Stimulated activated CD4-positive, alpha-beta T cell treated with anti-CD3 and anti-CD28 coated beads, TNF-alpha, amount 100 ng/mL, for 4 hours (primary cell): ENCODE measurements around the gene PPP2R2C.

Experiments
- DNase-seq, 3 experiments: peaks; one replicate each; pipeline ENCODE4 v3.0.0-alpha.2; 2020; ENCODE audit warnings: low read depth in 3 of 3

The PPP2R2C gene

DNA sequence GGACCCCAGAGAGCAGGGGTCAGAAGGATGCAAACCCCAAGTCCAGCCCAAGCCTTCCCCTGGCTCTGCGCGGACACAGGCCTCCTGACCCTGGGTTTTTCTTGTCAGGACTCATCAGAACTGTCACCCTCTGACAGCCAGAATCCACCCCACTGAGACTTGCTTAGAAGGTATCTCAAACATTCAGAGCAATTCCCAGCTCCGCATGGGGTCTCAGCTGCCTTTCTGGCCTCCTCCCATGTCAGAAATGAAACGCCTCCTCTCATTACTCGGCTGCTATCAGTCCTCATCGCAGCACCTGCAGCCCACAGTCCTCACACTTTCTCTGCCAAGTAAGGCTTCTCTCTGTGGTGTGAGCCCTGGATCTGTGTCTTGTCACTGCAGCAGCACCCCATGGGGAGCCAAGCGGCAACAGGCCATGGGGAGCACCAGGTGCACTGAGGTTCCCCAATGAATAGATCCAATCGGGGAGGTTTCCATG is 105.0 kb downstream of the PPP2R2C start:
- no peak for DNase-seq

DNA sequence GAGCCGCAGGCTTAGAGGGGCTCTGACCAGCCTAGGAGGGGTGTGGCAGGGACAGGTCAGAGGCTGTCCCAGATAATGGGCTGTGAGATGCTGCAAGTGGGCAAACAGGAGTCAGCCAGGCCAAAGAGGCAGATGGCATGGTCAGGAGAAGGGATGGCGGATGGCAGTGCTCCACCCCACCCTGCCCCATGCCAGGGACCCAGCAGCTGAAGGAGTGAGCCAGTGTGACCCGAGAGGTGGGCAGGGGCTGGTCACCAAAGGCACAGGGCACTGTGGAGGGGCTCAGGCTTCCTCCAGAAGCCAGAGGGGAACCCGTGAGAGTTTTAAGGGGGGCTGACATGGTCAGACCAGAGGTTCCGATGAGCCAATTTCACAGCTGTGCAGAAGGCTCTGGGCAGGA is 105.8 kb downstream of the PPP2R2C start:
- DNase-seq, result no peak

DNA sequence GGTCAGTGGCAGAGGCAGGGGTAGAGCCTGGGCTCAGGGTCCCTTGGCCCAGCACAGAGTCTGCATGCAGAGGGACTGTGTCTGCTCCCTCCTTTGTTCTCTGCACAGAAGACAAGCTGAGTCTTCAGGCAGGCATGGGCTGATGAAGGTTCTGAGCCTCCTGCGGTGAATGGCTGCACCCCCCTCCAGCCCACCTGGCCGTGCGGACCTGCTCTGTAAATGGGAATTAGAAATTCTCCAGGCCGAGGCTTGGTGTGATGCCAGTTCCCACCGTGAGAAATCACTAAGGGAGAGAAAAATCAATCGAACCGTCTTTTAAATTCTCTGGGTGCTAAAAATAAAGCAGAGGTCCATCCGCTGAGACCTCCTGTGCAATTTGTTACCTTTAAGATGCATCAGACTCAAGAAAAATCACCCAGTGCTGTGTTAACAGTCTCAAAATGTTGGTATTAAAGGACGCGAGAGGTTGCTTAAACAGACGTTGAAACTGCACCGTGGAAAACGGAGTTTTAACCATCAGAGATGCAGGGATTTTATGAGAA is 106.8 kb downstream of the PPP2R2C start:
- DNase-seq, result no peak

DNA sequence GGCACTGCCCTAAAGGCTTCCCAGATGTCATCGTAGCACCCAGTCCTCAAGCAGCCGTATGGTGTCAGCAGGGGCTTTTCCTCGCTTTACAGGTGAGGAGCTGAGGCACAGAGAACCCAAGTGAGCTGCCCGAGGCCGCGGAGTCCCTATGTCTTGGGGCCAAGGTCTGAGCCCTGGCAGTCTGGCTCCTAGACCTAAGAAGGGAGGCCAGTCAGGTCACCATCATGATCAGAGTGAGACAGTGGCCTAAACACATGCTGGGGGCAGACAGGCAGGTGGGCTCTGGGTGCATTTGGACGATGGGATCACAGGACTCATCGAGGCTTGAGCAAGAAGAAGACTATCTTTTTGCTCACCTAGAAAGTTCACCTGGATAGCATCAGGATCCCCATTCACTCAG is 107.8 kb downstream of the PPP2R2C start:
- DNase-seq, result no peak

DNA sequence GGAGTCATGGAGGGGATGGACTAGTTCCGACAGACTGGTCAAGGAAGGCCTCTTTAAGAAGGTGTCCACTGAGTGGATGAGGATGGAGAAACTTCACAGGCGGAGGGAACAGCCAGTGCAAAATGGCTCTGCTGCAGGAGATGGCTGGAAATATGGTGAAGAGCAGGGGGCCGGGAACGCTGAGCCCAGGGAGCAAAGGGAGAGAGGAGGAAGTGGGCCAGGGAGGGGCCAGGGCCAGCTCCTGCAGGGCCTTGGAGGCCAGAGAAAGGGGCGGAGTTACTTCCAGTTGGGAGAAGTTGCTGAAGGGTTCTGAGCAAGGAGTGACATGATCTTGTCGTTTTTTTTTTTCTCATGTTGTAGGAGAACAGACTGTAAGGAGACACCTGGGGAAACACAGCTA is 108.3 kb downstream of the PPP2R2C start:
- DNase-seq, result no peak

DNA sequence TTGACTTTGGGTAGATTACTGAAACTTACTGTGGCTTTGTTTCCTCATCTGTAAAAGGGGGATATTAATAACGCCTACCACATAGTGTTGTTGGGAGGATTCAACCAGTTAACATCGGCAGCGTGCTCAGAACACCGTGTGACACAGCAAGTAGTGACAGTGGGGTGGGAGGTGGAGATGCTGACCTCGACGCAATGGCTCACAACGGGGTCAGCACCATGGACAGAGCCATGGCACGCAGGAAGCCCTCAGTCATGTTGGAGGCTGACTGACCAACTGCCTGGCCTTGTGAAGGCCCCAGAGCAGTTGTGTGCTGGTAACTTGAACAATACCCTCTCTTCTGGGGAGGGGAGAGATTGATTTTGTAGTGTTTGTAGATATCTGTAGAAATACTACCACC is 109.5 kb downstream of the PPP2R2C start:
- DNase-seq, result no peak

DNA sequence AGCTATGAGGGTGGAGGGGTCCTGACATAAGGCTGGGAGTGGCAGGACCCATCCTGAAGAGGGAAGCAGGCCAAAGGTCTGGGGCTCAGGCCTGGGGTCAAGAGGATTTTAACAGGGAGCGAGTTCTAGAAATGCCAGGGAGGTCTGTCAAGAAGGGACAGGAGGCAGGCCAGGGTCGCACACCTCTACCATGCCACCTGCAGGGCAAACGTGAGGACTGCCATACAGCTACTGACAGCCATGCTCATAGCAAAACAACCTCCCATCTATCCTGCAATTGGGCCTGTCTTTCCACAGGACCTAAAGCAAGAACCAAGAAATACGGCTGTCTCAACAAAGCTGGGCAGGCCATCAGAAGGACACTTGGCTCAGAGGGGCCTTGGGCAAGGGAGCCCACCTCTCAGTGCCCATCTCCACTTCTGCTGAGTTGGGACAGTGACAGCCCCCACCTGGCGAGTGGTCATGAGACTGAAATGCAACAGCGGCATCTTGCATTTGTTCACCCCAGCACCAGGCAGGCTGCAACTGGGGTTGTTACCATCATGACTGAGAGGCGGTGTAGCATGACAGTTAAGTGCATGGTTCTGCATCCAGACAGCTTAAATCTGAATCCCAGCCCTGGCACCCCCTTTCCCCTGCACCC is 110.0 kb downstream of the PPP2R2C start:
- DNase-seq, result no peak

DNA sequence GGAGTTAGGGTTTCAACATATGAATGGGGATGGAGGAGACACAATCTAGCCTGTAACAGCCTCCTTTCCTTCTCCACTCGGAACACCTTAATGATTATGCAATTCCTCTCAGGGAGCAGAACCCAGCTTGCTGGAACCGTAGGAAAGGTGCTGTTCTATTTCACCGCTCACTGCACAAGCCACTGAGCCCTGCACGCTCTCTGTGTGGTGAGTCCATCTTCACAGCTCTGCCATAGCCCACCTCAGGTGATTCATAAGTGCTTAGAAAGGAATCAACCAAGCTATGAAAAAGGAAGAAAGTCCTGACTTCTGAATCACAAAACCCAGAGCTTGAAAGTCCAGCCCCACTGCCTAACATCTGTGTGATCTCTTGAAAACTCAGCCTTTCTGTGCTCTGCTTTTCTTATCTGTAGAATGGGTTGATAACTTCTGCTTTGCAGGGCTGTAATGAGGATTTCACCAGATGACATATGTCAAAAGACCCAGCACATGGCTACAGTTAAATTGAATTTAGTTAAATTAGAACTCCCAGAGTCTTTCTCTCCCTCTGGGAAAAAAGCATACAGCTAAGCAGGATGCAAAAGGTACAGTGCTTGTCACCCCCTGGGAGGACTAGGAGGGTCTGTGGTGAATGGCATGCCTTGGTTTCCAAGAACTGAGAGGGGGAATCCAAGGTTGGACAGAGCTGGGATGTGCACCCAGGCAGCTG is 111.2 kb downstream of the PPP2R2C start:
- no peak for DNase-seq

DNA sequence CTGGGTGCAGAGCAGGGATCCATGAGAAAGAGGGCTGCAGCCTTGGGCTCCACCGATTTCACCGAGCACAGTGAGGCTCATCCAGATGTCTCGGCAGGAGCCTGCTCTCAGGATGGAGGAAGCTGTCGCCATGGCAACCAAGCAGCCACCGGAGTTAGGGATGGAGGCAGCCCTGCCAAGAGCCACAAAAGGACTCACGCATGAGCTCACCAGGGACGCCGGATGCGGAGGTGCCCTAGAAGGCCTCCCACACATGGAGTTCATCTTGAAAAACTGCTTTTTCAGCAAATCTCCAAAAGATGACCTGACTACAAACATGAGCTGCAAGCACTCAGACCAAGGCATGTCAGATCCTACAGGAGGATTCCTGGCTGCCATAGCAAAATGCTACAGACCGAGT is 112.0 kb downstream of the PPP2R2C start:
- no peak for DNase-seq

DNA sequence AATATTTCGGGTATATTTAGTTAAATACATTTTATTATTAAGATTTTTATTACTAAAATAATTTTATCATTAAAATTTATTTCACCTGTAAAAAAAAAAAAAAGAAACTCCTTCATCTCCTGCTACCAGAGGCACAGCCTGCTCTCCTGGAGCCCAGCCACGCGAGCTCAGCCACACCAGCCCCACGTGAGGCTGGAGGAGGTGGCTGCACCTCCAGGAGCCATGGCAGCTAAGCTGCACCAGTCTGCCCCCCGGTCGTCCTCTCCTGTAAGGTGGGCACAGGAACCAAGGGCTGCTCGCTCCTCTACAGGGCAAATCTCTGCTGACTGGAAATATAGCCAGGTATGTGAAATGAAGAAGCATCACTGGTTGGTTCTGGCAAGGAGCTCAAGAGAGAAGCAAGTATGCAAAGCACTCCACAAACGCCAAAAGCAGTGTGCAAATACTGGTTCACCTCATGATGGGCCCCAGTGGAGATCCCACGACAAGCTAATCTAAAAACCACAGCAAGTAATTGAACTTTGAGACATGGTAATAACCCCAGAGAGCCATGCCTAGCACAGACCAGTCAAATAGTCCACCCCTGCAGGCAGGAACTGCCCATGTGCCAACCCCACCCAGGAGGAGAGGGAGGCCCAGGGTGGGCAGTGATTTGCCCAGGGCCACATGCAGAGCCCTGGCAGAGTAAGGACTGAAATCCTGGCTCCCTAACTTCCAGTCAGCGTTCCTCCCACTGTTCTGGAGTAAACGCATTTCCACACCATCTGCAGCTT is 112.7 kb downstream of the PPP2R2C start:
- no peak for DNase-seq

DNA sequence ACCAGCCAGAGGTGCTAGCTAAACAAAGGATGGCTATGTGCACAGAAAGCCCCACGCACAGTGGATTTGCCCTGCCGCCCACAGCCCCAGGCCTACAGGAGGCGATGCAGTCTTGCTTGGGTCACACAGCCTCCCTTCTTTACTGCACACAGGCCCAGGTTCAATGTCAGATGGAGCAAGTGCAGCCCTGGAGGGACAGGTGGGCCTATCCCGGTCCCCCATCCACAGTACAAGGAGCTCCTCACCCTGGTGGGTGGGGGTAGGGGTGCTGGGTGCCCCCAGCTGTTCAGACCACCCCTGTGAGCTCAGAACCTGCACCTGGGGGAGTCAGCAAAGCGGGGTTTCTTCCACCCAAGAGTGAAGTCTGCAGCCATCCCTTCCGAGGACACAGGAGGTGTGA is 114.9 kb downstream of the PPP2R2C start:
- no peak for DNase-seq

DNA sequence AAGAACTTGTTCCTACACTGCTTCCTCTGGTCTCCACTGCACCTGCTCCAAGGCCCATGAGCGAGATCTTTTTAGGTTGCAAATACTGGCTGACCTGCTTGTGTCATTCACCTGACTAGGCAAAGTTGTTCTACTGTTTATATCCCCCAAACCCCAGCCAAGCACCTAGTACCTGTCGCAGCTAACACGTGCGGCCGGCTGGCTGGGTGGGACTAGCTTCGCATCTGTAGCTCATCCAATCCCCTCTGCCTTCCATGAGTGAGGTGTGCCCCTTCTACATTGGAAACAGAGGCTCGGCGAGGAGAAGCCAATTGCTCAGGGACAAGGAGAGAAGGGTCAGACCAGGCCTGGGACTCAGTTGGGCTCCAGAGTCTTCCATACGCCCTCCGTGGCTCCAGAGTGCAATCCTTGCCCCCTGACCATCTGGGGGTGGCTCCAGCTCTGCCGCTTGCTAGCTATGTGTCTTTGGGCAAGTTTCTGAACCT is 116.3 kb downstream of the PPP2R2C start:
- DNase-seq, result no peak

DNA sequence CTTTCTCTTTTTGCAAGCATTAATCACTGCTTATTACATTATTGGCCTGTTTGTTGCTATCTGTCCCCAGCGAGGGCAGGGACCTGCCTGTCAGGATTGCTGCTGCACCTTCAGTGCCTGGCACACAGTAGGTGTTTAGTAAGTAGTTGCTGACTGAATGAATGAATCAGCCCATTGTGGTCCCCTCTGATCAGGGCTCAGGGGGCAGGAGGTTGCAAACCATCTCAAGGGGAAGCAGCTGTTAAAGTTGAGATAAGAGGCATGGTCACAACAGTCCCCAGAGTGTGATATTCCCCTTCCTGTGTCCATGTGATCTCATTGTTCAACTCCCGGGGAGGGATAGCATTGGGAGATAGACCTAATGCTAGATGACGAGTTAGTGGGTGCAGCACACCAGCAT is 117.4 kb downstream of the PPP2R2C start:
- no peak for DNase-seq

DNA sequence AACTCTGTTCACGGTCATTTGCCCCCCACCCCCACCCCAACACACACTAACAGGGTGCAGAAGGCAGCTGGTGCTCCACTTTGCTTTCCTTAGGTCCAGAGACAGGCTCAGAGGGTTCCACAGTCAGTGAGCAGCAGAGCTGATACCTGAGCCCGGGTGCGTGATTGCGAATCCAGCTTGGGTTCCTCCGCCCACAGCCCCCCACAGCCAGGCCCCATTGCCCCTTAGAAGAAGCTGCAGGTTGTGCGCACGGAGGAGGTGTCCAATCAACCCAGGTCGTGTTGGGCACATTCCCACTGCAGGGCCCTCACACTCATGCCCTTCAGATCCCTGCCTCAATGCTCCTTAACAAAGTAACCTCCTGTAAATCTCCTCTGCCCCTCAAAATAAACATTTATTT is 117.8 kb downstream of the PPP2R2C start:
- no peak for DNase-seq

DNA sequence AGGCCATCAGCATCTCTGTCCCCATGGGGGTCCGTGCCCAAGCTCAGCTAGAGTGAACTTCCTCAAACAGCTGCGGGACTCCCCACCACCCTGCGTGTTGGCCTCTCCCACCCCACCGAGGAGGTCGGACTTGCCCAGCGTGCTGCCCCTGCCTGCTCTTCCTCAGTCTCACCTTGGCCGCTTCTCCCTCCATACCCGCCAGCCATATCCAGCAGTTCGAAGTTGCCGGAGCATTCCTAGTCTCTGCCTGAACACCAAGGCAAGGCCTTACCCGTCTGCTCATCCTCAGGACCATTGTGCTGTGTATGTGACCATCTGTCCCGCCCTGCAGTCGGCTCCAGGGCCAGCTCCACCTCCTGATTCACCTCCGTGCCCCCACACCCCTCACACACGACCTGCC is 118.3 kb downstream of the PPP2R2C start:
- no peak for DNase-seq

DNA sequence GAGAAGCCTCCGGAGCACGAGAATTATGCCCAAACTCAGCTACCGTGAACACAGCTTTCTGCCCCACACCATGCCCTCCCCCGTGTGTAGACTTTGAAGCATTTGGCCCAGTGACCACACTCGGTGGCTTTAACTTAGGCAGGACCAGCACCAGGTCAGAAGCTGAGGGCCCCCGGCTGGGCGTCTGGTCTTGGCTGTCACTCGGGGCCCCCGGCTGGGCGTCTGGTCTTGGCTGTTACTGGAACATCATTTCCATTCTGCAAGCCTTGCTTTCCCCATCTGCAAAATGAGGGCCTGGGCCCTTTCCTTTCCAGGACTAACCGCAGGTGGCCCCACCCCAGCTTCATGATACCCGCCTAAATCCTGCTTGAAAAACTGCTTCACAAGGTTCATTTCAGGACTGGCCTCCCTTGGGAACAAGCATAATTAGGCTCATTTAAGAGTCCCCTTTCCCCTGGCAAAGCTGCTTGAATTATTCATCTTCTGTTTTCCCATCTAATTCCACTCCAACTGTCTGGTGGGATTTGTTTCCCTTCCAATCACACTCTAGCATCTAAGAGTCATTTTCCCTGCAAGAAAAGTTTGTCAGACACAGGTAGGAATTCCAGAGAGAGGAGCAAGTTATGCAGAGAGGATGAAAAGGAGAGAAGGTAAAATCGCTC is 120.3 kb downstream of the PPP2R2C start:
- DNase-seq, result no peak

DNA sequence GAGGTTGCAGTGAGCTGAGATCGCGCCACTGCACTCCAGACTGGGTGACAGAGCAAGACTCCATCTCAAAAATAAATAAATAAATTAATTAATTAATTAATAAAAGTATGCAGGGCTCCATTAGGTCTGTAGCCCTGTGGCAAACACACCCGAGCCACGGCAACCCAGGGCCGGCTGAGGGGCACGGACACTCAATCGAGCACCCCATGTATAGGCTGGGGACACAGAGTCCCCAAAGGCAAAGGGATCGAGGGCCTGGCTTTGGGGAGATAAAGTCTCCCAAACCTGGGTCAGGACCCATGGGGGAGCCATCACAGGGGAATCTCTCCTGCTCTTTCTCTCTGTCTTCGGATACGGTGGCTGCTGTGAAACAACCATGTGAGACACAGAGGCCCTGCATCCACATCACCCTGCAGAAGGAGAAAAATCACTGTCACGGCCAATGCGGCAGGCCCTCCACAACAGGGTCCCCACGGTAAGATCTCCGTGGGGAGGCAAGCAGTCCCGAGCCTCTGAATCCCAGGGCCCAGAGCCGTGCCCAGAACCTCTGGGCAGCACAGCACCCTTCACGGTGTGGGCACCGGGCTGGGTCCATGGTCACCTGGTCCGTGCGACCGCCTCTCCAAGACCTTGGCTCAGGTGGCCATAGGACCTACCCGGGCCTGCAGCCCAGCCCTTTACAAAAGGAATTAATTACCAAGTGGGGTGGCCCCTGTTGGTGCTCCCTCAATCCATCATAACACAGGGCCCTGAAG is 121.0 kb downstream of the PPP2R2C start:
- DNase-seq, result no peak

DNA sequence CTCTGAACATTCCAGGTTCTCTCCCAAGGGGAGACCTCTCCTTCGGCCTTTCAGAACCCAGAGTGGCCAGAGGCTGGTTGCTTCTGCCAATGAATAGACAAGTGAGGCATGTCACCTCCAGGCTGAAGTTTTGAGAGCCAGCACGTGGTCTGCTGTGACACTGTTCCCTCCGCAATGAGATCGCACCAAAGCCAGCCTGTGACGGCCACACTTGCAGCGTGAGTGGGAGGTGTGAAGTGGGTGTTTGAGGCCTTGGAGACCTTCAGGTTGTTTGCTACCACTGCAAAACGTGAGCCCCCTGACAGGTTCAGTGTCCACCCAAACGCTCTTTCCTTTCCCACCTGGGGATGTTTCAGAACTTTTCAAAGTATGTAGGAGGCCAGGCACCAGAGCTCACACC is 121.8 kb downstream of the PPP2R2C start:
- no peak for DNase-seq

DNA sequence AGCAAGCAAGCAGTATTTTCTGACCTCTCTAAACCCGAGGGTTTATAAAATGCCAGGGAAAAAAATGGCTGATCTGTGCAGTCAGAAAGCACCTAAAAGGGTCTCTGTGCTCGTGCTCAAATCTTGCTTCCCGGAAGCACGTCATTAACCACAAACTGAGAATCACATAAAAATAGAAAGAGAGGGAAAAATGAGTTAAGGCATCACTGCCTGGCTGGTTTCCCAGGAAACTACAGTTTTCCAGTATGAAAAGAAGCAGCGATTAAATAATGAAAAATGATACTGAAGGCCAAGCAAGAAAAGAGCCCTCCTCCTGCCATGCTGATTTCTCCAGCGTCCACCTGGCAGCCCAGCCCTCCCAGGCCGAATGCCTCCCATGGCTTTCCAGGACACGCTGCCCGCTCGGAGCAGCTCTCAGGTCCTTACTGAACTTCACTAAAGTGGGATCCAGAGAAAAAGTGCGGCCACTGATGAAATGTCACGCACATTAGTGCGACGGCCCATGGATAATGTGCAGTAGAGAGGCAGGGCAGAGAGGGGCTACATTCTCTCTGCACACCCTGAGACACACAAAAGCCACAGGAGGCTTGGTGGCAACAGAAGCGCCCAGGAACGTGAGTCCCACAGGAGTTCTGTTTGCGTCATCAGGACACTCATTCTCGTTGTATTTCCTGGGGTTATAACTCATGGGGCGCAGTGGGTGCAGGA is 122.4 kb downstream of the PPP2R2C start:
- no peak for DNase-seq

DNA sequence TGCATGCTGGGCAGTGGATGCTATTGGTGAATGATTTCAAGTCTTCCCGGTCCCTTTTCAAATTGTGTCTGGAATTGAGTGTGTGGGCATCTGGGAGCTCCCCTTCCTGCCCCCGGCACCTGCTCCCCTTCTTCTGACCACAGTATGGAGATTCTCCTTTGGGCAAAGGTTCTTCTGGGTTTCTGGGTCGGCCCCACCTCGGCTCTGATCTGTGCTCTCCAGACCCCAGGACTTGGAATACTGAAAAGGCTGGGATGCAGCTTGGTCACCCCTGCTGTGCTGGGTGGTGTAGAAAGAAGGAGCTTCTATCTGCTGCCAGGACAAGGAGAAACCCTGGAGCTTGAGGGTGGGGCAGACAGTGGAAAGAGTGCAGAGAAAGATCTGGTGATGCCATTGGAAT is 124.0 kb downstream of the PPP2R2C start:
- DNase-seq, result no peak
